Parathyroid adenoma (tissue), 2 donors: ENCODE measurements around the gene SIX1.

ENCODE experiments used
- H2AFZ ChIP-seq: fragments of 300-600 bp; sonication (generic); one replicate; pipeline ENCODE4 v1.7.0; 2017; ENCODE audit warnings: antibody characterized with exemption, mild to moderate bottlenecking
- H3K27ac ChIP-seq: fragments of 300-600 bp; sonication (generic); one replicate; pipeline ENCODE4 v1.7.0; 2017
- H3K27me3 ChIP-seq: fragments of 300-600 bp; sonication (generic); one replicate; pipeline ENCODE4 v1.7.0; 2017; ENCODE audit warnings: low read length; ENCODE audit not compliant: control insufficient read depth, insufficient read depth
- H3K36me3 ChIP-seq: fragments of 300-600 bp; sonication (generic); one replicate; pipeline ENCODE4 v1.7.0; 2017; ENCODE audit warnings: low read length; ENCODE audit not compliant: control insufficient read depth, insufficient read depth
- H3K4me1 ChIP-seq: fragments of 300-600 bp; sonication (generic); one replicate; pipeline ENCODE4 v1.7.0; 2017; ENCODE audit warnings: control low read depth
- H3K4me2 ChIP-seq: fragments of 300-600 bp; sonication (generic); one replicate; pipeline ENCODE4 v1.7.0; 2017; ENCODE audit warnings: low read length
- H3K4me3 ChIP-seq: fragments of 300-600 bp; sonication (generic); one replicate; pipeline ENCODE4 v1.7.0; 2017; ENCODE audit warnings: low read depth, low read length
- H3K79me2 ChIP-seq: fragments of 300-600 bp; sonication (generic); one replicate; pipeline ENCODE4 v1.7.0; 2017; ENCODE audit warnings: control low read depth
- H3K9ac ChIP-seq: fragments of 300-600 bp; sonication (generic); one replicate; pipeline ENCODE4 v1.7.0; 2017; ENCODE audit warnings: mild to moderate bottlenecking
- H3K9me3 ChIP-seq: fragments of 300-600 bp; sonication (generic); one replicate; pipeline ENCODE4 v1.7.0; 2017; ENCODE audit warnings: low read length; ENCODE audit not compliant: control insufficient read depth
- TF ChIP-seq, protein P1 (sequence below): fragments of 300-600 bp; sonication (generic); IDR thresholded peaks from one replicate; pipeline ENCODE4 v1.7.0; 2017; ENCODE audit warnings: antibody characterized with exemption, mild to moderate bottlenecking
- donor health status: primary hyperparathyroidism.

SIX1 gene

GRCh38 chr14:60655898-60656685, 6.8 kb upstream of the SIX1 start:
- H3K36me3 ChIP-seq, result no peaks in the 10 kb centered on the region
- H3K79me2 ChIP-seq, result peaks cover 10% of the 10 kb centered on the region
- H3K4me2 ChIP-seq, result peak overlapping the region; percentile 94
- peak overlapping the region; percentile 96 for H3K27ac ChIP-seq
- no peaks in the 10 kb centered on the region for H3K9me3 ChIP-seq
- TF ChIP-seq, protein P1, sequence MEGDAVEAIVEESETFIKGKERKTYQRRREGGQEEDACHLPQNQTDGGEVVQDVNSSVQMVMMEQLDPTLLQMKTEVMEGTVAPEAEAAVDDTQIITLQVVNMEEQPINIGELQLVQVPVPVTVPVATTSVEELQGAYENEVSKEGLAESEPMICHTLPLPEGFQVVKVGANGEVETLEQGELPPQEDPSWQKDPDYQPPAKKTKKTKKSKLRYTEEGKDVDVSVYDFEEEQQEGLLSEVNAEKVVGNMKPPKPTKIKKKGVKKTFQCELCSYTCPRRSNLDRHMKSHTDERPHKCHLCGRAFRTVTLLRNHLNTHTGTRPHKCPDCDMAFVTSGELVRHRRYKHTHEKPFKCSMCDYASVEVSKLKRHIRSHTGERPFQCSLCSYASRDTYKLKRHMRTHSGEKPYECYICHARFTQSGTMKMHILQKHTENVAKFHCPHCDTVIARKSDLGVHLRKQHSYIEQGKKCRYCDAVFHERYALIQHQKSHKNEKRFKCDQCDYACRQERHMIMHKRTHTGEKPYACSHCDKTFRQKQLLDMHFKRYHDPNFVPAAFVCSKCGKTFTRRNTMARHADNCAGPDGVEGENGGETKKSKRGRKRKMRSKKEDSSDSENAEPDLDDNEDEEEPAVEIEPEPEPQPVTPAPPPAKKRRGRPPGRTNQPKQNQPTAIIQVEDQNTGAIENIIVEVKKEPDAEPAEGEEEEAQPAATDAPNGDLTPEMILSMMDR, result no peak
- H3K9ac ChIP-seq, result no peak overlapping the region
- no peaks in the 10 kb centered on the region for H3K27me3 ChIP-seq
- peak overlapping the region; percentile 76 for H3K4me3 ChIP-seq
- H3K4me1 ChIP-seq, result peaks cover 7% of the 10 kb centered on the region
- peak overlapping the region; percentile 85 for H2AFZ ChIP-seq

- Histone ChIP-seq H3K4me1 (peaks cover 13% of the 10 kb centered on the region), H3K9ac (no peak overlapping the region), H3K79me2 (peaks cover 12% of the 10 kb centered on the region), H3K4me2 (peak overlapping the region; percentile 94), H3K36me3 (no peaks in the 10 kb centered on the region), H3K27me3 (no peaks in the 10 kb centered on the region), H3K27ac (peak overlapping the region; percentile 96), H2AFZ (no peak overlapping the region), H3K4me3 (peak overlapping the region; percentile 87), H3K9me3 (no peaks in the 10 kb centered on the region)
- TF ChIP-seq, protein P1, result no peak
Measured at GRCh38 chr14:60655119-60655897, 6.0 kb upstream of the SIX1 start.

DNA sequence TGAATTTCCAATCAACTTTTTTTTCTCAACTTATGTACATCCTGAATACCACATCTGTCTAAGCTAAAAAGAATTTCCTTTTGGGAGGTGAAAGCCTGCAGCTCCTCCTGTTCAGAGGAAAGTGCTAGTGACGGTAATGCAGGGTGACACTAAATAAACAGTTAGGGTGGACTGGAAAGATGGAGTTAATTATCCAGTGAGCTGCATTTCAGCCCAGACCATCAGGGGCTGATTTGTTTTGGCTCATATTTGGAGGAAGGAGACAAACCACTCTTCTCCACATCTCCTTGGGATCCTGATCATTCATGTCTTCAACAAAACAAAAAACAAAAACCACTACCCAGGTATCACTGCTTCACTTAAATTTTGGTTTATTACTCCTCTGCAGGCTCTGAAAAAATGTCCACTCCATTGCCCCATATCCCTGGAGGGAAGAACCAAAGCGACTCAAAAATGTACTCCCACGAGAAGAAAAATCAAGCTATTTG, 5.1 kb upstream of the SIX1 start:
- H3K79me2 ChIP-seq, result peaks cover 9% of the 10 kb centered on the region
- peak overlapping the region; percentile 87 for H3K4me3 ChIP-seq
- no peak overlapping the region for H2AFZ ChIP-seq
- H3K9me3 ChIP-seq, result no peaks in the 10 kb centered on the region
- no peaks in the 10 kb centered on the region for H3K27me3 ChIP-seq
- H3K4me1 ChIP-seq, result peaks cover 13% of the 10 kb centered on the region
- TF ChIP-seq, protein P1, result no peak
- peak overlapping the region; percentile 94 for H3K4me2 ChIP-seq
- peak overlapping the region; percentile 96 for H3K27ac ChIP-seq
- H3K36me3 ChIP-seq, result no peaks in the 10 kb centered on the region
- no peak overlapping the region for H3K9ac ChIP-seq

- Histone ChIP-seq H3K9ac (peak overlapping the region; percentile 78), H3K4me2 (peak overlapping the region; percentile 94), H3K27ac (peak overlapping the region; percentile 96), H2AFZ (peak overlapping the region; percentile 78), H3K36me3 (no peaks in the 10 kb centered on the region), H3K4me1 (peaks cover 11% of the 10 kb centered on the region), H3K9me3 (no peaks in the 10 kb centered on the region), H3K27me3 (no peaks in the 10 kb centered on the region), H3K79me2 (peaks cover 14% of the 10 kb centered on the region), H3K4me3 (peak overlapping the region; percentile 87)
- TF ChIP-seq, protein P1, result no peak
Measured at GRCh38 chr14:60653701-60654161, 4.5 kb upstream of the SIX1 start.
